Thyroid gland (tissue), 4 donors: Measurements from ENCODE around the gene NDUFB6. TPM values are rescaled to one million over a fixed set of nuclear protein-coding genes. Genes with fewer than 3 reads are reported as not detected.

Experiments used
- DNase-seq, 2 donors: peaks; one replicate each; pipeline ENCODE4 v3.0.0-alpha.2; 2019
- H3K27ac ChIP-seq, 3 donors: fragments of 200-600 bp; sonication (generic); 1 replicate in 2 of 3; 2 replicates in 1 of 3; pipeline ENCODE4 v1.5.1; 2016 to 2019; ENCODE audit warnings: mild to moderate bottlenecking in 1 of 3, moderate library complexity in 1 of 3
- H3K27me3 ChIP-seq: fragments of 200-600 bp; sonication (generic); one replicate; pipeline ENCODE4 v1.5.1; 2019
- H3K36me3 ChIP-seq, 2 donors: fragments of 200-600 bp; sonication (generic); one replicate each; pipeline ENCODE4 v1.5.1; 2016 to 2019
- H3K4me1 ChIP-seq, 2 donors: fragments of 200-600 bp; sonication (generic); one replicate each; pipeline ENCODE4 v1.5.1; 2017 to 2019
- H3K4me3 ChIP-seq, 3 donors: fragments of 200-600 bp; sonication (generic); replicated peaks in 1 of 3; 1 replicate in 2 of 3; 2 replicates in 1 of 3; pipeline ENCODE4 v1.5.1; 2016; ENCODE audit warnings: mild to moderate bottlenecking in 1 of 3
- H3K9me3 ChIP-seq: fragments of 200-600 bp; sonication (generic); one replicate; pipeline ENCODE4 v1.5.1; 2017
- POLR2A ChIP-seq, 2 donors: fragments of 450-650 bp; IDR thresholded peaks; one replicate each; pipeline ENCODE4 v1.6.1; 2017; ENCODE audit warnings: antibody characterized with exemption in 2 of 2, mild to moderate bottlenecking in 2 of 2, moderate library complexity in 1 of 2
- WGBS, 2 donors: methylation state at CpG; one replicate each; pipeline ENCODE4 v1.1.5; 2017; 5-methylcytosine and 5-hydroxymethylcytosine counted together
- intact Hi-C: fragments of 100-400 bp; cut with DNase I; formaldehyde crosslinking; loops from one replicate; pipeline ENCODE4 v1.15.1; 2023
- total RNA-seq, 4 donors: library from RNA; depleted of rRNA; stranded (reverse); fragments of >200 nt; gene quantifications; one replicate each; pipeline ENCODE4 v1.2.3, GENCODE V29; 2016
- TF ChIP-seq, protein P1 (sequence below), 6 experiments: fragments of 200-600 bp in 3 of 6; fragments of 450-650 bp in 3 of 6; sonication (generic) in 3 of 6; IDR thresholded peaks; one replicate each; pipeline ENCODE4 v1.5.1; 2016 to 2019; ENCODE audit warnings: antibody characterized with exemption in 6 of 6, mild to moderate bottlenecking in 2 of 6, inconsistent platforms in 1 of 6, moderate library complexity in 1 of 6

The NDUFB6 gene
- total RNA-seq, 4 donors from 2014 or later = 19.1 to 78.2 (median 57.9) TPM

DNA sequence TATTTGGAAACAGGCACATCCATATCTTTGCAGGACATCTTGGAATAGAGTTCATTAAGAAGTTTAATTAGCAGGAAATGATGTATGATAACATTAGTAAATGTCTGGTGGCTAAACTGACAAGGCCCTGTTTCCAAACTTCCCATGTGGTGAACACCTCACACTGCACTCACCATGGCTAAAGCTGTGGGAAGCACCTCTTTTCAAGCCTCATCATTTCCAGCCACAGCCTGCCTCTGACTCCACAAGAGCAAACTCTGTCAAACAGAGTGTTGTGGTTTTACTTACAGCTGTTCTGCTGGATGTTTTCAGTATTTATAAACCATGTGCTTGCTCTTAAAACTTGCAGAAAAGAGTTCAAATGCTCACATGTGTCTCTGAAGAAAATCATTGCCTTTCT lies 14.9 kb upstream of the NDUFB6 start:
- DNase-seq = no peak
- Histone ChIP-seq H3K4me1 (no peaks in the 10 kb centered on the region), H3K27me3 (no peaks in the 10 kb centered on the region), H3K4me3 (no peak overlapping the region), H3K27ac (no peak overlapping the region), H3K36me3 (no peaks in the 10 kb centered on the region), H3K9me3 (no peaks in the 10 kb centered on the region)
- no peak for TF ChIP-seq POLR2A (IDR thresholded peaks at IDR 0.05)
- TF ChIP-seq, protein P1, sequence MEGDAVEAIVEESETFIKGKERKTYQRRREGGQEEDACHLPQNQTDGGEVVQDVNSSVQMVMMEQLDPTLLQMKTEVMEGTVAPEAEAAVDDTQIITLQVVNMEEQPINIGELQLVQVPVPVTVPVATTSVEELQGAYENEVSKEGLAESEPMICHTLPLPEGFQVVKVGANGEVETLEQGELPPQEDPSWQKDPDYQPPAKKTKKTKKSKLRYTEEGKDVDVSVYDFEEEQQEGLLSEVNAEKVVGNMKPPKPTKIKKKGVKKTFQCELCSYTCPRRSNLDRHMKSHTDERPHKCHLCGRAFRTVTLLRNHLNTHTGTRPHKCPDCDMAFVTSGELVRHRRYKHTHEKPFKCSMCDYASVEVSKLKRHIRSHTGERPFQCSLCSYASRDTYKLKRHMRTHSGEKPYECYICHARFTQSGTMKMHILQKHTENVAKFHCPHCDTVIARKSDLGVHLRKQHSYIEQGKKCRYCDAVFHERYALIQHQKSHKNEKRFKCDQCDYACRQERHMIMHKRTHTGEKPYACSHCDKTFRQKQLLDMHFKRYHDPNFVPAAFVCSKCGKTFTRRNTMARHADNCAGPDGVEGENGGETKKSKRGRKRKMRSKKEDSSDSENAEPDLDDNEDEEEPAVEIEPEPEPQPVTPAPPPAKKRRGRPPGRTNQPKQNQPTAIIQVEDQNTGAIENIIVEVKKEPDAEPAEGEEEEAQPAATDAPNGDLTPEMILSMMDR (IDR thresholded peaks at IDR 0.05) = no peak
- intact Hi-C loops = no loop called here

GRCh38 chr9:32584784-32585183 lies 11.8 kb upstream of the NDUFB6 start:
- H3K9me3 ChIP-seq = no peaks in the 10 kb centered on the region
- H3K4me1 ChIP-seq = no peaks in the 10 kb centered on the region
- no peak for DNase-seq
- no peaks in the 10 kb centered on the region for H3K27me3 ChIP-seq
- no peak for TF ChIP-seq POLR2A (IDR thresholded peaks at IDR 0.05)
- TF ChIP-seq, protein P1 (IDR thresholded peaks at IDR 0.05) = no peak
- WGBS, 2 donors = 40 to 46% methylated on average over 2 of the region's 2 CpGs
- intact Hi-C loops = loop anchor here (5.0 kb wide), 2 partner anchors 57 to 383 kb away; partner anchors contain the start of gene RIGI
- no peak overlapping the region for H3K27ac ChIP-seq
- H3K36me3 ChIP-seq = no peaks in the 10 kb centered on the region
- H3K4me3 ChIP-seq = no peak overlapping the region

DNA sequence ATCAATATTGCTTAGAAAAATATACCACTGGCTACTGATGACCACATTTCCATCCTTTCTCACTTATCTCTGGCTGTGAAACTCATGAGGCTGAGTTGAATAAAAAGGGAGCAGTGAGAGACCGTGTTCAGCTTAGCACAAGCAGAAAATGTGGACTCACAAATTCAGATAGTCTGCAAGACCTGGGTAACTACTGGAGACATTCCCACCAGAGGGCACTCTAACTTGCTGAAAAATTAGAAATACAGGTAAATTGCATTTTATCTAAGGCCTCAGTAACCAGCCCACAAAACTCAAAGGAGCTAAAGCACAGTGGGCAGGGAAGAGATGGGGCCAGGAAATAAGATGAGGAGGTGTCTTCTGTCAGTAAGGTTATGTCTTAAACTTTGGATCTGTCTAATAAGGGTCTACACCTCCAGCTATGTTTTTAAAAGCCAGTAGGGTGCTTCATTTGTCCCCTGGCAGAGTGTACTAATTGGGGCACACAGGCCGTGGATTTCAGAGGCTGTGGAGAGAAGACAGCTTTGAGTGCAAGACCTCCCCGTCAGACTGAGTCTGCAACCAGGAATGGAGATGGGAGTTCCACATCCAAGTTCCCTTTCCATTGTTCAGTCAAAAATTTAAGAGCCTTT lies 8.7 kb upstream of the NDUFB6 start:
- WGBS, 2 donors = 42 to 45% methylated on average over 3 of the region's 3 CpGs
- DNase-seq = peak; percentile 23 to 36
- TF ChIP-seq, protein P1 (IDR thresholded peaks at IDR 0.05) = peak in 5 of 6 experiments; percentile 10 to 55 (median 51)
- no peak for TF ChIP-seq POLR2A (IDR thresholded peaks at IDR 0.05)
- no peaks in the 10 kb centered on the region for H3K9me3 ChIP-seq
- intact Hi-C loops = loop anchor here (5.0 kb wide), 2 partner anchors 54 to 386 kb away; partner anchors contain the start of gene RIGI
- H3K27ac ChIP-seq = no peak overlapping the region
- no peak overlapping the region for H3K4me3 ChIP-seq
- H3K36me3 ChIP-seq = no peaks in the 10 kb centered on the region
- H3K27me3 ChIP-seq = no peaks in the 10 kb centered on the region
- no peaks in the 10 kb centered on the region for H3K4me1 ChIP-seq

- no peaks in the 10 kb centered on the region for H3K27me3 ChIP-seq
- WGBS, 2 donors = 18 to 26% methylated on average over 3 of the region's 3 CpGs
- no peaks in the 10 kb centered on the region for H3K9me3 ChIP-seq
- no peaks in the 10 kb centered on the region for H3K4me1 ChIP-seq
- no peaks in the 10 kb centered on the region for H3K36me3 ChIP-seq
- intact Hi-C loops = loop anchor here (5.0 kb wide), 2 partner anchors 53 to 387 kb away; partner anchors contain the start of gene RIGI
- H3K4me3 ChIP-seq = no peak overlapping the region
- H3K27ac ChIP-seq = no peak overlapping the region
- no peak for DNase-seq
- TF ChIP-seq, protein P1 (IDR thresholded peaks at IDR 0.05) = no peak
- no peak for TF ChIP-seq POLR2A (IDR thresholded peaks at IDR 0.05)
Observed at GRCh38 chr9:32580631-32581300, 7.8 kb upstream of the NDUFB6 start.
